Fibroblast of mammary gland (primary cell): ENCODE measurements around the gene ADGRB3.
"Not testable (repeated sequence)": the region's sequence is repeated elsewhere in the genome, so short reads cannot be mapped to it uniquely, and the experiment has no call there.

Source experiments
- DNase-seq: peaks from one replicate; pipeline ENCODE4 v3.0.0-alpha.2; 2010; ENCODE audit warnings: low read depth
- H3K4me3 ChIP-seq: 2 replicates; pipeline ENCODE4 v1.5.1; 2011; ENCODE audit warnings: low read depth, mild to moderate bottlenecking, low read length, moderate library complexity; ENCODE audit not compliant: control insufficient read depth
- TF ChIP-seq, protein P1 (sequence below): conservative IDR thresholded peaks from 2 replicates; pipeline ENCODE4 v1.5.1; 2011; ENCODE audit warnings: low read depth, low read length, inconsistent platforms; ENCODE audit not compliant: control insufficient read depth, insufficient read depth

Gene ADGRB3

DNA sequence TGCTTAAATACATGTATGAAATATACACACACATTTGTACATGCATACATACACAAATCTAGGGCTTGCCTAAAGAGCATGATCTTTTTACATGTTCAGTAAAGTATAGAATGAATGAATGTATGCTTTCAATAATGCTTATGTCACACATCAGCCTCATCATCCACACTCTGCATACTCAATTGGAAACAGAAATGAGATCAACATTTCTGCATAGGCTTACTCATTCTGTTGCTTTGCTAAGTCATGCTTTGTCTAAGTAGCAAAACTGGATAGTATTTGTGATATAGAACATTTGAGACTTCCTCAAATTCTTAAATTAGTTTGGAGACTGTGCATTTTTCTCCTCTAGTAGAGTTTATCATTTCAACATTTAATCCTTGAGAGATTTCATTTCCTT is 343.3 kb downstream of the ADGRB3 start:
- TF ChIP-seq, protein P1, sequence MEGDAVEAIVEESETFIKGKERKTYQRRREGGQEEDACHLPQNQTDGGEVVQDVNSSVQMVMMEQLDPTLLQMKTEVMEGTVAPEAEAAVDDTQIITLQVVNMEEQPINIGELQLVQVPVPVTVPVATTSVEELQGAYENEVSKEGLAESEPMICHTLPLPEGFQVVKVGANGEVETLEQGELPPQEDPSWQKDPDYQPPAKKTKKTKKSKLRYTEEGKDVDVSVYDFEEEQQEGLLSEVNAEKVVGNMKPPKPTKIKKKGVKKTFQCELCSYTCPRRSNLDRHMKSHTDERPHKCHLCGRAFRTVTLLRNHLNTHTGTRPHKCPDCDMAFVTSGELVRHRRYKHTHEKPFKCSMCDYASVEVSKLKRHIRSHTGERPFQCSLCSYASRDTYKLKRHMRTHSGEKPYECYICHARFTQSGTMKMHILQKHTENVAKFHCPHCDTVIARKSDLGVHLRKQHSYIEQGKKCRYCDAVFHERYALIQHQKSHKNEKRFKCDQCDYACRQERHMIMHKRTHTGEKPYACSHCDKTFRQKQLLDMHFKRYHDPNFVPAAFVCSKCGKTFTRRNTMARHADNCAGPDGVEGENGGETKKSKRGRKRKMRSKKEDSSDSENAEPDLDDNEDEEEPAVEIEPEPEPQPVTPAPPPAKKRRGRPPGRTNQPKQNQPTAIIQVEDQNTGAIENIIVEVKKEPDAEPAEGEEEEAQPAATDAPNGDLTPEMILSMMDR, result no peak
- DNase-seq, result no peak
- no peak overlapping the region for H3K4me3 ChIP-seq

DNA sequence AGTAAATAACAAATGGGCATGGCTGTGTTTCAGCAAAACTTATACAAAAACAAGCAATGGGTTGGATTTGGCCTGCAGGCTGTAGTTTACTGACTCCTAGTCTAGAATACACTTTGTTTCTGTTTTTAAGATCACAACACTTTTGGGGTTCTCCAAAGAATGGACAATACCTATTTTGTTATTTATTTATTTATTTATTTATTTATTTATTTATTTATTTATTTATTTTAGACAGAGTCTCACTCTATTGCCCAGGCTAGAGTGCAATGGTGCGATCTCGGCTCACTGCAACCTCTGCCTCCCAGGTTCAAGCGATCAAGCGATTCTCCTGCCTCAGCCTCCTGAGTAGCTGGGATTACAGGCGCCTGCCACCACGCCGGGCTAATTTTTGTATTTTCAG is 346.6 kb downstream of the ADGRB3 start:
- not testable (repeated sequence) for H3K4me3 ChIP-seq, DNase-seq

DNA sequence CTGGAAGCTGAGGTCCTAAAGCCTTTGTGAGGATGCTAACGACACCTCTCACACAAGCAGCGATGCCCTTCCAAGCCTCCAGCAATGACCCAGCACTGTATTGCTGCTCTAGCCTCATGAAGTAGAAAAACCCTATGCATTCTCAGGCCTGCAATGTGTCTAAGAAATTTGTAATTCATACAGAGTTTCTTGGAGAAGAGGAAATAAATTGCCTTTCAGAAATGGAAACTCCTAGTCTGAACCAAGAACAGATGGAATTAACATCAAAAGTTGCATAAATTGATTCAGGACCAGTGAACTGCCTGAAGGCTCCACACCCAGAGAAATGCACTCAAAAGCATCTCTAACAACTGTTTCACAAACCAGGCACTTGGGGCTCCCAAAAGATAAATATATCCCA is 353.6 kb downstream of the ADGRB3 start:
- TF ChIP-seq, protein P1, result no peak
- H3K4me3 ChIP-seq, result no peak overlapping the region
- no peak for DNase-seq

DNA sequence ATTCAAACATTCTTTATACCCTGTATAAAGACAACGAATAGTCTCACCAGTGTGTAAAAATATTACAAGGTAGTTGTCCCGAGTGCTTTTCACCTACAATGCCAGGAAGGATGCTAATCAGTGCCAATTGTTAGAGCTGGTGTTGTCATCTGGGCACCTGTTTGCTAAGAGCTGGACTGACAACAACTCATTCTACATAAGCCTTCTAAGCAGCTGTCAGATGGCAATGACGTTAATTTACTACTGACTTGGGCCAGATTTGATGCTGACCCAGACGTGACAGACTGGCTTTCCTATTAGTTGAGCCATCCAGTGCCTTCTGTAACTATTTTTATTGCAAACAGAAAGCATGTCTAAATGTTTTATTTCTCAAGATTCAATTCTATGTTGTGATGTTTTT is 355.2 kb downstream of the ADGRB3 start:
- TF ChIP-seq, protein P1, result no peak
- DNase-seq, result no peak
- H3K4me3 ChIP-seq, result no peak overlapping the region

DNA sequence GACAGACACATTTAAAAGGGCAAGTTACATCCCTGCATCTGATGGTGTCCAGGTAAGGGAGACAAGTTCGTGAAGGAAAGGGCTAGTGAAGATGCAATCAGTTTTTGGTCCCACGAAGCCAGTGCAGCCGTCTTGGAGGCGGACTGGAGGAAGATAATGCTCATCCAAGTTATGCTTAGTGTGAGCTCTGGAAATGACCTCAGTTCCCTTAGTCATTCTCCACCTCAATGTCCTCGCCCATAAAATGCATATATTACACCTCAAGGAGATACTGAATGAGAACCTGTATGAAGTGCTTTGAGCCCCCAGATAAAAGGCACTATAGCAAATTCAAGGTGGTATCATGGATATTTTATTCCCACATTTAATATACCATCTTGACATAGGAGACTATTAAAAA is 358.8 kb downstream of the ADGRB3 start:
- H3K4me3 ChIP-seq, result no peak overlapping the region
- no peak for DNase-seq
- TF ChIP-seq, protein P1, result no peak

DNA sequence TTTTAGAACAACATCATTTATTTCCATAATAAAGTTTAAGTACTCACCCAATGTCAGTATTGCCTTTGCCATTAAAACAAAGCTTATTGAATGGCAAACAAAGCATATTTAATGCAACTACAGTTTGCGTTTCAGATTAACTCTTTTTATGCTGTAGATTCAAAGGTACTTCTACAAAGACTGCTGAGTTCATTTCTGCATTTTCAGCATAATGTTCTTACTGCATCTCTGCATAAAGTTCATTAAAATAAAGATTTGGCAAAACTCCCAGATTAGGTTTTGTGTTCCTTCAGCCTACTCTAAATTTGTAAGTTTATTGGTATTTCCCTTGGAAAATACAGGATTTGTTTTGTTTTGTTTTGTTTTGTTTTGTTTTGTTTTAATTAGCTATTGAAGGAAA is 359.4 kb downstream of the ADGRB3 start:
- DNase-seq, result no peak
- TF ChIP-seq, protein P1, result no peak
- no peak overlapping the region for H3K4me3 ChIP-seq

DNA sequence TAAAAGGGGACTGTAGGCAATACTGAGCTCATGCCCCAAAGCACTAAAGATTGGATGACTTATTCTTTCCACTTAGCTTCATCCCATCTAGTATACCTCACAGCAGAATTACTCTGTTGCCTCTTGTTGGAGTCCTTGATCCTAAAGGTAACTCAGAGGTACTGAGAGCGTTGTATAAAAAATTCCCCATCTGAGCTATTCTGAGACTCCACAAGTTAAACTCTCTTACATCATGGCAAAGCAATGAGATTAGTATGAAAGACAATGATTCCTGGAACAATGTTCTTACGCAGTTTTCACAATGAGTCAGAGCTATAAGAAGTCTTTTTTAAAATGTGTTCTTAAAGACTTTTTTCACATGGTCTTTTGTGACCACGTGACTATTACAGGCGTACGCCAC is 370.1 kb downstream of the ADGRB3 start:
- no peak overlapping the region for H3K4me3 ChIP-seq
- no peak for DNase-seq
- TF ChIP-seq, protein P1, result no peak

DNA sequence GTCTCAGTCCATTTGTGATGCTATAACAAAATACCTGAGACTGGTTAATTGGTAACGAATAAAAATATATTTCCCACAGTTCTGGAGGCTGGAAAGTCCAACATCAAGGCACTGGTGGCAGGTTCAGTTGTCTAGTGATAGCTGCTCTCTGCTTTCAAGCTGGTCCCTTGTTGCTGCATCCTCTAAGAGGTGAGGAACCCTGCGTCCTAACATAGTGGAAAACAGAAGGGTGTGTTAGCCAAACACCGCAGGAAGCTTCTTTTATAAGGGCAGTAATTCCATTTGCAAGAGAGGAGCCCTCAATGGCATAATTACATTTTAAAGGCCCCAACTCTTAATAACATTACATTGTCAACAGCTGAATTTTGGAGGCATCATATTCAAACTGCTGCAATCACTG is 372.7 kb downstream of the ADGRB3 start:
- no peak overlapping the region for H3K4me3 ChIP-seq
- DNase-seq, result no peak
- TF ChIP-seq, protein P1, result no peak
